ENCODE data around the gene GNGT2. TPM values are rescaled to one million over a fixed set of nuclear protein-coding genes. Genes with fewer than 3 reads are reported as not detected.

GNGT2 gene
- total RNA-seq, 2 donors from 2014 or later = 0.56 to 0.94 TPM

- intact Hi-C loops (cut with DNase I) = no loop called here
- peak overlapping the region; percentile 35 to 49 for H3K9ac ChIP-seq (ENCODE audit: low read depth in 2 of 2, low read length in 2 of 2)
- peak overlapping the region; percentile 70 for H3K27ac ChIP-seq
- DNase-seq = no peak
- H3K4me3 ChIP-seq = no peak overlapping the region
- no peaks in the 10 kb centered on the region for H3K36me3 ChIP-seq
- TF ChIP-seq CTCF (IDR thresholded peaks at IDR 0.05) = no peak
- no peaks in the 10 kb centered on the region for H3K4me1 ChIP-seq
- no peaks in the 10 kb centered on the region for H3K9me3 ChIP-seq
- H3K27me3 ChIP-seq = no peaks in the 10 kb centered on the region
These were observed 6.1 kb upstream of the GNGT2 start for GRCh38 chr17:49216482-49216881.

- Histone ChIP-seq H3K9ac (ENCODE audit: low read depth in 2 of 2, low read length in 2 of 2) (no peak overlapping the region), H3K4me3 (no peak overlapping the region), H3K9me3 (no peaks in the 10 kb centered on the region), H3K36me3 (no peaks in the 10 kb centered on the region), H3K27me3 (no peaks in the 10 kb centered on the region), H3K4me1 (no peaks in the 10 kb centered on the region), H3K27ac (peak overlapping the region; percentile 19)
- no peak for DNase-seq
- no peak for TF ChIP-seq CTCF (IDR thresholded peaks at IDR 0.05)
- intact Hi-C loops (cut with DNase I) = no loop called here
These were observed 4.4 kb upstream of the GNGT2 start for GRCh38 chr17:49214676-49215360.

- DNase-seq = no peak
- TF ChIP-seq CTCF (IDR thresholded peaks at IDR 0.05) = no peak
- intact Hi-C loops (cut with DNase I) = no loop called here
- Histone ChIP-seq H3K27ac (peak overlapping the region; percentile 4), H3K4me1 (no peaks in the 10 kb centered on the region), H3K9ac (ENCODE audit: low read depth in 2 of 2, low read length in 2 of 2) (no peak overlapping the region), H3K9me3 (no peaks in the 10 kb centered on the region), H3K36me3 (no peaks in the 10 kb centered on the region), H3K27me3 (no peaks in the 10 kb centered on the region), H3K4me3 (no peak overlapping the region)
These were observed 3.5 kb upstream of the GNGT2 start for GRCh38 chr17:49213847-49214246.

GRCh38 chr17:49213399-49213798, 3.0 kb upstream of the GNGT2 start:
- intact Hi-C loops (cut with DNase I) = no loop called here
- H3K4me1 ChIP-seq = no peaks in the 10 kb centered on the region
- DNase-seq = no peak
- no peak overlapping the region for H3K9ac ChIP-seq (ENCODE audit: low read depth in 2 of 2, low read length in 2 of 2)
- H3K27me3 ChIP-seq = no peaks in the 10 kb centered on the region
- no peaks in the 10 kb centered on the region for H3K9me3 ChIP-seq
- TF ChIP-seq CTCF (IDR thresholded peaks at IDR 0.05) = no peak
- H3K36me3 ChIP-seq = no peaks in the 10 kb centered on the region
- peak overlapping the region; percentile 4 for H3K27ac ChIP-seq
- H3K4me3 ChIP-seq = no peak overlapping the region

GRCh38 chr17:49209061-49209571, 1.3 kb downstream of the GNGT2 start:
- intact Hi-C loops (cut with DNase I) = no loop called here
- Histone ChIP-seq H3K9ac (ENCODE audit: low read depth in 2 of 2, low read length in 2 of 2) (no peak overlapping the region), H3K4me1 (no peaks in the 10 kb centered on the region), H3K4me3 (no peak overlapping the region), H3K27ac (peak overlapping the region; percentile 60), H3K9me3 (no peaks in the 10 kb centered on the region), H3K36me3 (no peaks in the 10 kb centered on the region), H3K27me3 (no peaks in the 10 kb centered on the region)
- DNase-seq = no peak
- TF ChIP-seq CTCF (IDR thresholded peaks at IDR 0.05) = no peak

Data from colonic mucosa (tissue), 4 donors.